CD4-positive, alpha-beta T cell treated with Interleukin-6 at 100 ng/mL for 8 hours (primary cell): ENCODE data around the gene PIK3CG.
"Not testable (repeated sequence)": the region's sequence is repeated elsewhere in the genome, so short reads cannot be mapped to it uniquely, and the experiment has no call there.

Experiments
- DNase-seq: peaks from one replicate; pipeline ENCODE4 v3.0.0-alpha.2; 2020; ENCODE audit warnings: mixed read lengths, low spot score

Gene PIK3CG

DNA sequence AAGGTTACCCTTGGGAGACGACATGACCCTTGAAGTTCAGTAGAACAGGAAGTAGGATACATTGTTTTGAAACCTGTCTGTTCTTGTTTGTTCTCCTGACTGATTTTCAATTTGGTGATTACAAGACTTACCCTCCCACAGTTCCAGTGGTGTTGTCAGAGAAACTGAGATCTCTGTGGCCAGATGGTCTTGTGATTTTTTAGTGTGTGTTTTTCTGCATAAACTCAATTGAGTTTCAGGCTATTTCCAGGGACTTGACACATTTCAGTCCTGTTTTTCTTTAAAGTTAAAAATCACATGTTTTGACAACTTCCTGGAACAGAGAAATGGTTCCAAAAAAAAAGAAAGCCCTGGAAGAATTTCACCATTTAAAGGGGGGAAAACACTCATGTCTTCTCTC lies 22.3 kb downstream of the PIK3CG start:
- no peak for DNase-seq

DNA sequence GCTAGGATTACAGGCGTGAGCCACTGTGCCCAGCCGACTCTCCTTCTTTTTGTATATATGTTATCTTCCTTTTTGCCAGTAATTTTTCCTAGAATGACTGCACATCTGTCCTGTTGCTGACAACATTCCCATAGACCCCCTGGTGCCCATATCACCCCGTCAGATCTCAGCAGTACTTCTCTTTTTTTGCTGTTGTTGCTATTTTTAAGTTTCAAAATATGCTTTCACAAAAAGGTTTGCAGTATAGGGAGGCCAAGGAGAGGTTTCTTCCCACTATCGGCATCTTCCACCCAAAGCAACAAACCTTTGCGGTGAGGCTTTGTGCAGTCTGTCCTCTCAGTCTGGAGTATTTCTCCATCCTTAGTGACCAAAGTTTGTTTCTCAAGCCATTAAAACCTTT lies 23.1 kb downstream of the PIK3CG start:
- no peak for DNase-seq

DNA sequence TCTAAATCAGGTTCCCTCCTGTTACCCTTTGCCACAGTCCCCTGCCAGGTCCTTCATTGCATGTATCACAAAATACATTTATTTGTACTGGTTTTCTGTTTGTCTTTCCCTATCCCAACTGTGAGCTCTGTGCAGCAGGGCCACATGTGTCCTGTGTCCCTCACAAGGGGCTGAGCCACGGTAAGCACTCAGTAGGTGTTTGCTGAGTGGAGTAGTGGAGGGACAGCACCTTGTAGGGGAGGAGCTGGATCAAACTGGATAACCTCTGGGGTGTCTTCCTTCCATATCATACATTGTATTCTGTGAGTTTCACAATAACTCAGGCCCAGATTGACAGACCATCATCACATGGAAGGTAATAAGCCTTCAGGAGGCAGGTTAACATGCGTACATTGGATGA lies 25.9 kb downstream of the PIK3CG start:
- DNase-seq = no peak

DNA sequence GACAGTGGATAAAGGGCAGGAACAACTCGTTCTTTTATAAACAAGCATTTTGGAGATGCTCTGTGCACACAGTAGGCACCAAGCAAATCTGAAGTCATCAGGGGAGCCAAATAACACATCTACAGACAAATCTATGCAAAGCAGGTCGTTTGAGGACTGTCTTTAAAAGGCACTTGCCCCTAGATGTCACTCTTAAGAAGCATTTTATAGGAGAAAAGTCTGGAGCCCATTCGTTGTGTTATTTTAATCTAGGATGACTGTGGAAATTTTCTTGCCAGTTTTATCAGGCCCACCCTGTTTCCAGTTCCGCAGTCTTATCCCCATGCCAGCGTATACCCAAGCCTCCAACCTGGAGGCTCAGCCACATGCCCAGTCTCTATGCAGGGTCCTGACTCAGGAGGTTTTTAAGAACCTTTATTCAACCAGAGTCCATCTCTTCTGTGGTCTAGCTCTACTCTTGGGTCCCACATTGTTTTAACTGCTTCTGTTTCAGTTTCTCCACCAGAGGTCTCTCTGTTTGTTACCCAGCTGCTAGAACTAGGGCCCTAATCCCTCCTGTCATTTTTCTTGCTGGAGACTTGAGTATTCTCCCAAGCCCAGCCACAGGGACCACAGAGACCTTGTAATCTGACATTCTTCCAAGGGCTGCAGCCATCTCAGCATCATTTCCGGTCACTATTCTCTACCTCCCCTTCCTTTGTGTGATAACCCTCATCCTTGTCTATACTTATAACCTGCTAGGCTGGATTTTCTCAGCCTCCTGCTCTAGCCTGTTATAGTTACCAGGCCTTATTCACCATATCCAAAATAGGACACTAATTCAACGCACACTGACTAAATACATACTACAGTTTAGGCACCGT lies 26.7 kb downstream of the PIK3CG start:
- no peak for DNase-seq

DNA sequence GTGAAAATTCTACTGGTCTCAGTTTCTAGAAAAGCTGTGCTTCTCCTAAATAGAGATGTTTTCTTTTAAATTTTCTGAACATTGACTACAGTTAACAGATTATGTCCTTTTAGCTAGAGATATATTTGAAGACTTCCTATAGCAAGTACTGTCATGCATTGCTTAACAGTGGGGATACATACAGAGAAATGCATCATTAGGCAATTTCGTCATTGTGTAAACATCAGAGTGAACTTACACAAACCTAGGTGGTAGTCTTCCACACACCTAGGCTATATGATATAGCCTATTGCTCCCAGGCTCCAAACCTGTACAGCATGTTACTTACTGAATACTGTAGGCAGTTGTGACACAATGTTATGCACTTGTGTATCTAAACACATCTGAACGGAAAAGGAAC lies 28.5 kb downstream of the PIK3CG start:
- DNase-seq = no peak

DNA sequence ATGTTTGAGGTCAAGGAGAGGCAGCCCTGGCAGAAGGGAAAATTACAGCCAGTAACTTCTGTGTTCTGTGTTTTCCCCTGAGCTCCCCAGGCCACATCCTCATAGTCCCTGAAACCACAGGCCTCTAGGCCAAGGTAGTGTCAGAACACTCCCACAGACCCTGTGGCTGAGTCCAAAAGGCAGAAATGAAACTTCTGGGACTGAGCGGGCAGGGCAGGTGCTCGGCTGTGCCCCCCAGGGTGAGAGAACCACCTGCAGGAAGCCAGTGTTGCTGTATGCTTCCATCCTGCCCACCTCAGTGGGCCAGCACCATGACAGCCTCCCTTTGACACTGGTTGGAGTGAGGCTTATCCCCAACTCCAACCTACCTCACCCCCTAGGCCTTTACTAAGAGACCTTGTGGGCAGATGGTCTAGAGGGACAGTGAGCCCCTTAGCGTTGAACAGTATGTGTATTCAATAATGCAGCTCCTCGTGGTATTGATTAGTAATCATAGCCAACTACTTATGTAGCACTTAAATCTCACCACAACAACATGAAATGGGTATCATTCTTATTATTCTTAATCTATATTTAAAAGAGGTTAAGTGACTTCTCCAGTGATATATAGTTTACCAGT lies 30.3 kb downstream of the PIK3CG start:
- no peak for DNase-seq

DNA sequence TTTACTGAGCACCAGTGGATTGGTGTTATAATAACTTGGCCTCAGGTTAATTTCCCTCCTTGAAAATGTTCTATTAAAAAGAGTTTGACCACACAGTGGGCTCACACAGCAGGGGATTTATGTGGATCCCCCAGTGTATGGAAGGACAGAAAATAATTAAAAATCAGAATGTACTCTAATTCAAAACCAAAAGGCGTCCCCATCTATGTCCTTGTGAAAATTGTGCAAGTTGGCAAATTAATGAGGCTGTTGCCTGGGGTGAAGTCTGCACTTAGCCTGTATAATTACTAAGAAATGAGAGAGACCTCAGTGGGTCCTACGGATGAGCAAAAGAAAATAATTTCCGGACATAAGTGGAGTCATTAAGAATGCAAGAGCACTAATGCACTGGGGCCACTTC lies 31.1 kb downstream of the PIK3CG start:
- no peak for DNase-seq

DNA sequence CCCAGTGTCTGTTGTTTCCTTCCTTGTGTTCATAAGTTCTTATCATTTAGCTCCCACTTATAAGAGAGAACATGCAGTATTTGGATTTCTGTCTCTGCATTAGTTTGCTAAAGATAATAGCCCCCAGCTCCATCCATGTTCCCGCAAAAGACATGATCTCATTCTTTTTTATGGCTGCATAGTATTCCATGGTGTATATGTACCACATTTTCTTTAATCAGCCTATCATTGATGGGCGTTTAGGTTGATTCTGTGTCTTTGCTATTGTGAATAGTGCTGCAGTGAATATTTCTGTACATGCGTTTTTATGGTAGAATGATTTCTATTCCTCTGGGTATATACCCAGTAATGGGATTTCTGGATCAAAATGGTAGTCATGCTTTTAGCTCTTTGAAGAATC lies 32.5 kb downstream of the PIK3CG start:
- not testable (repeated sequence) for DNase-seq

DNA sequence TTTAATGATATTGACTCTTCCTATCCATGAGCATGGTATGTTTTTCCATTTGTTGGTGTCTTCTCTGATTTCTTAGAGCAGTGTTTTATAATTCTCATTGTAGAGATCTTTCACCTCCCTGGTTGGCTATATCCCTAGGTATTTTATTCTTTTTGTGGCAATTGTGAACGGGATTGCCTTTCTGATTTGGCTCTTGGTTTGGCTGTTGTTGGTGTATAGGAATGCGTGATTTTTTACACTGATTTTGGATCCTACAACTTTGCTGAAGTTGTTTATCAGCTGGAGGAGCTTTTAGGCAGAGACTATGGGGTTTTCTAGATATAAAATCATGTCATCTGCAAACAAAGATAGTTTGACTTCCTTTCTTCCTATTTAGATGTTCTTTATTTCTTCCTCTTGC lies 33.9 kb downstream of the PIK3CG start:
- not testable (repeated sequence) for DNase-seq

DNA sequence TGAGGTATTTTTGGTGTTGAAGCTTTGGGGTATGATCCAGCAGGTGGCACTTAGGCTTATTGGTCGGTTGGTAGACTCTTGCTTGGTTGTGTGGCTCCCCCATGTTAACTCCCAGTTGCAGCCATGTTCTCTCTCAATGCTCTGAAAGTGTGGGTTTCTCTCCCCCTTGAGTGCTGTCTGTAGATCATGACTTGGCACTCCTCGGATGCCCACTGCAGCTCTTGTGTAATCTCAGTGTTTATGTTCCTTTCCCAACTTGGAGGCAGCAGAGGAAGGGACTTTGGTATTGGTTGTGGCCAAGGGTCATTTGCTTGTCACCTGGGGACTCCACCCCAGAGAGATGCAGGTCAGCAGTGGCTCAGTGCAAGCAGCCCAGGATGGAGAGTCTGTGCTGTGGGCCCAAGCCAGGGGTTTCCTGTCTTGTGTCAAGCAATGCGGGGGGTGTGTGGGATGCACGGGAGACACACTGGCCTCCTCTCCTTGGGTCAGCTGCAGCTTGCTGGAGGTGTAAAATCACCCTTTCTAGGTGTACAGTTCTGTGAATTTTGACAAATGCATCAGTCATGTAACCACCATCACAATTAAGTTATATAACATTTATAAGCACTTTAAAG lies 36.9 kb downstream of the PIK3CG start:
- DNase-seq = no peak

DNA sequence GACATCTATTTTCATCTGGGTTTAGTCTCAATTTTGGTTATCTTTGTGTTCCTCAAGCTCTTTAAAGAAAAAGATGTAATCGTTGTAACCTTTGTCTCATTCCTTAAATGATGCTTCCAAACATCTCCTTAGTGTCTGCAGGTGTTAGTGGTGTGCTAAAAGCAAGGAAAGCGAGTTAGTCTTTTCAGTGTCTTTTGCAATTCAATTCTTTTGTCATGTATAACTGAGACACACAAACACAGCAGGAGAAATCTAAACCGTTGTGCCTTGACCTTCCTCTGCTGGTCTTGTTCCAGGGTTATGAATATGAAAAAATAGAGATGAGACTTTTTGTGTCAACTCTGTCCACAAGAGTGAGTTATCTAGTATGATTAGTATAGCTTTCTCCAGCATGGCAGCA lies 40.7 kb downstream of the PIK3CG start:
- no peak for DNase-seq

DNA sequence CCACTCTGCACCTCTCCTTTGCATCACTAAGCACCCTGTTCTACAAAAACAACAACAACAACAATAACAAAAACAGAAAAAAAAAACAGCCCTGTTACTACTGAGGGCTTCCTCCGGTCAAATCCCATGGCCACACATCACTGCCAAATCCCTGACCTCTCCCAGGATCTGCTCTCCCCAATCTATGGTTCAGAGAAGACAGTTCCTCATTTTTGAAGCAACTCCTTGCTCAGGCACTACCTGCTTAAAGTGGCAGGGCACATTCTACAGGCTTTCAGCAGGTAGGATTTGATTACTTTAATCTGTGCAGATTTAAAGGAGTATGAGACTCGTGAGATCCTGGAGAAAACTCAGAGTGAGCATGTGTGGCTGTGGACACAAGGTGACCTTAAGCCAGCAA lies 46.9 kb downstream of the PIK3CG start:
- no peak for DNase-seq

DNA sequence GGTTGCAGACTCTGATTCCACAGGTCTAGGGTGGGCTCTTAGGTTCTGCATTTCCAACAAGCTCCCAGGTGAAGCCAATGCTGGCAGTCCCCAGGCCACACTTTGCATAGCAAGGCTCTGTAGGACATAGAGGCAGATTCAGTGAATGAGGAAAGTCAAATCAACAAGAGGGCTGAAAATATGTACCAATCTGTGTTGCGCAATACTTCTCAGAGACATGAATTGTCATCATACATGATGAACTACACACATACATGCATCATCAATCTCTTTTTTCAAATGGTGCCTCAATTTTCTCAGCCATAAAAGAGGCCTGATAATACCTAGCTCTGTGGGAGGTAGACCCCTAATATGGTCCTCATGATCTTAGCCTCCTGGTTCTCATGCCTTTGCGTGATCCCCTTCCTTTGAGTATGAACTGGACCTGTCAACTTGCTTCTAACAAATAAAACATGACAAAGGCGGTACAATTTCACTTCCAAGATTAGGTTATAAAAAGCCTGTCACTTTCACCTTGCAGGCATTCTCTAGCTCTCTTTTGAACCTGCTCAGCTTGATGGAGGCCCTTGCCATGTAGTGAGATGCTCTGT lies 49.0 kb downstream of the PIK3CG start:
- DNase-seq = no peak

DNA sequence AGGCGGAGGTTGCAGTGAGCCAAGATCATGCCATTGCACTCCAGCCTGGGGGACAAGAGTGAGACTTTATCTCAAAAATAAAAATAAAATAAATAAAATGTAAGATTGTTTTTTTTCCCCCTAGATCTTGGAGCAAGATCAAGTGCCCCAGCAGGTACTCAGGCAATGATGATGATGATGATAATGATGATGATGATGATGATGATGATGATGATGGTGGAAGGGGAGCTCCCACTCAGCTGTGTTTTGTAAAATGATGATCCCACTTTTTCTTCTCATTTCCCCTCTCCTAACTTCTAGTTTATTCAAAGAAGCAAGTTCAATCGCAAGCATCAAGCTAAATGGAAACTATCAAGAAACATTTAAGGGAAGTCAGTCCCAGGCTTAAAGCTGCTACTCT lies 50.3 kb downstream of the PIK3CG start:
- DNase-seq = no peak

DNA sequence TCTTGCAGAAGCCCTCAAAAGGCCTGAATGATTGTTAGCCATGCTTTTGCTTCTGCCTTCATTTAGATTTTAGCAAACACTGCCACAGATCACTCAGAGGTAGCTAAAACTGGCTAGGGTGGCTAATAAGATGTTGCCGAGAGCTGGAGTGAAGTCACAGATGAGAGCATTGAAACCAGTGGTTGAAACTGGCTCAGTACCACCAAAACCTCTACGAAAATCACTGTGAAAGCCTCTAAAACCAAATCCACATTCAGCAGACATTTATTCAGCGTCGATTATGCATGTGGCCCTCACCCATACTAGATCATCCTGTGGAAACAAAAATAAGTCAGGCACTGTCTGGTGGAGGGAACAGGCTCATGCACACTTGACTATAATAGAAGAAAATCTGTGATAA lies 50.8 kb downstream of the PIK3CG start:
- DNase-seq = no peak

DNA sequence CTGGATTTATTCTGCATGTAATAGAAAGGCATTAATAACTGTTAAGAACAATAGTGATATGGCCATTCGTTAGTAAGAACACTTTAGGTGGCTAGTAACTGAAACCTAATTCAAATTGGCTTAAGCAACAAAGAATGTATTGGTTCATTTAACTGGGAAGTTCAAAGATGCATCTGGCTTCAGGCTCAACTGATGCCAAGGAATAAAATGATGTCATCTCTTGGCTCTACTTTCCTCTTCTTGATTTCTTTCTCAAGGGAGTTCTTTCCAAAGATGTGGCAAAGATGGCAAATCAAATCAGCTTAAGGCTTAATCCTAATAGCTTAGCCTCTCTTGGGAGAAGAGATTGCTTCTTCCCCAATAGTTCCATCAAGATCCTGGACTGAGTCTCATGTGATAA lies 51.6 kb downstream of the PIK3CG start:
- no peak for DNase-seq

DNA sequence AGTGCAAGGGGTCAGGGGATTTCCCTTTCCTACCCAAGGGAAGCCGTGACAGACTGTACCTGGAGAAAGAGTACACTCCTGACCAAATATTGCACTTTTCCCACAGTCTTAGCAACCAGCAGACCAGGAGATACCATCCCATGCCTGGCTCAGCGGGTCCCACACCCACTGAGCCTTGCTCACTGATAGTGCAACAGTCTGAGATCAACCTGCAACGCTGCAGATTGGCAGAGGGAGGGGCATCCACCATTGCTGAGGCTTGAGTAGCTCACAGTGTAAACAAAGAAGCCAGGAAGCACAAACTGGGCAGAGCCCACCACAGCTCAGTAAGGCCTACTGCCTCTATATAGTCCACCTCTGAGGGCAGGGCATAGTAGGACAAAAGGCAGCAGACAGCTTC lies 53.9 kb downstream of the PIK3CG start:
- DNase-seq = no peak

DNA sequence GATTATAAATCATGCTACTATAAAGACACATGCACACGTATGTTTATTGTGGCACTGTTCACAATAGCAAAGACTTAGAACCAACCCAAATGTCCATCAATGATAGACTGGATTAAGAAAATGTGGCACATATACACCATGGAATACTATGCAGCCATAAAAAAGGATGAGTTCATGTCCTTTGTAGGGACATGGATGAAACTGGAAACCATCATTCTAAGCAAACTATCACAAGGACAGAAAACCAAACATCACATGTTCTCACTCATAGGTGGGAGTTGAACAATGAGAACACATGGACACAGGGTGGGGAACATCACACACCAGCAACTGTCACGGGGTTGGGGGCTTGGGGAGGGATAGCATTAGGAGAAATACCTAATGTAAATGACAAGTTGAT lies 59.4 kb downstream of the PIK3CG start:
- DNase-seq = not testable (repeated sequence)

DNA sequence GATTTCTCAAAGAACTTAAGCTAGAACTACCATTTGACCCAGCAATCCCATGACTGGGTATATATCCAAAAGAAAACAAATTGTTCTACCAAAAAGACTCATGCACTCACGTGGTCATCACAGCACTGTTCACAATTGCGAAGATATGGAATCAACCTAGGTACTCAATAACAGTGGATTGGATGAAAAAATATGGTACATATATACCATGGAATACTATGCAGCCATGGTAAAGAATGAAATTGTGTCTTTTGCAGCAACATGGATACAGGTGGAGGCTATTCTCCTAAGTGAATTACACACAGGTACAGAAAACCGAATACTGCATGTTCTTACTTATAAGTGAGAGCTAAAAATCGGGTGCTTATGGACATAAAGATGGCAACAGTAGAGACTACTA lies 61.8 kb downstream of the PIK3CG start:
- DNase-seq = no peak

DNA sequence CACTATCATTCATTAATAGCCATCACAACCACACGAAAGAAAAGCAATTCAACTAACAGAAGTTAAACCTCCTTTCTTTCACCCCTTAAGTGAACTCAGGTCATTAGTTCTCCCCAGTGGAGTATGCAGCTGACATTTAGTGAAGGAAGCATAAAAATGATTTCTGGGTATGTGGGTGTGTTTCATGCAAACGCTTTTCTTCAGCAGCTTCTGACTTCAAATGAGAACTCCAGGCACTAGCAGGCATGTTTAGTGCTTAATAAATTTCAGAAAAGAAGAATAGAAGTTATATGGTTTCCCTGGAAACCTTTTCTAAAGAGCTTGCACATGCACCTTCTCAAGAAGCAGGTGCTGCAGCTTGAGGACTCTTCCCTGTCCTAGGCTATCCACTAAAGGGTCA lies 62.5 kb downstream of the PIK3CG start:
- no peak for DNase-seq

DNA sequence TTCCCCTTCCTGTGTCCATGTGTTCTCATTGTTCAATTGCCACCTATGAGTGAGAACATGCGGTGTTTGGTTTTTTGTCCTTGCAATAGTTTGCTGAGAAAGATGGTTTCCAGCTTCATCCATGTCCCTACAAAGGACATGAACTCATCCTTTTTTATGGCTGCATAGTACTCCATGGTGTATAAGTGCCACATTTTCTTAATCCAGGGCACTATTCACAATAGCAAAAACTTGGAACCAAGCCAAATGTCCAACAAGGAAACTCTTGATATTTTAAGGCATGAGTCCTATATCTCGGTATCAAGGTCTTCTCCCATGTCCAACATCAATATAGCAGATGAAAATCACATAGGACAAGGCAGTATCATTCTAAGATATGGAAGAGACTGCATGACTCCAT lies 64.5 kb downstream of the PIK3CG start:
- not testable (repeated sequence) for DNase-seq

DNA sequence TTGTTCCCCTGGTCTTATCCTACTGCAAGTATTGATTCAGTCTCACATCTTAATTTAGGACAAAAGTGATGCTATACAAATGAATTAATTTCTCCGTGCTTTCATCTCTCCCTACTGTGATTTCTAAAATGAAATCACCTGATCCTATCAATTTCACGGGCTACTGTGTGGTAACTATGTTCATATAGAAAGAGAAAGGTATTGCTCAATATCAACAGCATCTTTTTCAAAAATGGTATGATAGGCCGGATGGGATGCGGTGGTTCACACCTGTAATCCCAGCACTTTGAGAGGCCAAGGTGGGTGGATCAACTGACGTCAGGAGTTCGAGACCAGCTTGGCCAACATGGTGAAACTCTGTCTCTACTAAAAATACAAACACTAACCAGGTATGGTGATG lies 71.2 kb downstream of the PIK3CG start:
- DNase-seq = no peak

DNA sequence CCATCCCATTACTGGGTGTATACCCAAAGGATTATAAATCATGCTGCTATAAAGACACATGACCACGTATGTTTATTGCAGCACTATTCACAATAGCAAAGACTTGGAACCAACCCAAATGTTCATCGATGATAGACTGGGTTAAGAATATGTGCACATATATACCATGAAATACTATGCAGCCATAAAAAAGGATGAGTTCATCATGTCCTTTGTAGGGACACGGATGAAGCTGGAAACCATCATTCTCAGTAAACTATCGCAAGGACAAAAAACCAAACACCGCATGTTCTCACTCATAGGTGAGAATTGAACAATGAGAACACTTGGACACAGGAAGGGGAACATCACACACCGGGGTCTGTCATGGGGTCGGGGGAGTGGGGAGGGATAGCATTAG lies 73.0 kb downstream of the PIK3CG start:
- not testable (repeated sequence) for DNase-seq
